H1 (cell line): ENCODE data around the gene AP2A1. TPM values are rescaled to one million over a fixed set of nuclear protein-coding genes. Genes with fewer than 3 reads are reported as not detected.

Experiments used
- CTCF ChIA-PET: fragments of 300-600 bp; sonication (Branson Sonifier 250); formaldehyde crosslinking; loops from one replicate; lab custom pipeline; 2021; ENCODE audit not compliant: partially characterized antibody; lab: Charles Lee
- POLR2A ChIA-PET: fragments of 300-600 bp; sonication (Branson Sonifier 250); formaldehyde crosslinking; loops from one replicate; lab custom pipeline; 2021; ENCODE audit warnings: inconsistent platforms; ENCODE audit not compliant: partially characterized antibody; lab: Charles Lee
- DNase-seq, 2 experiments: peaks; one replicate each; pipeline versions ENCODE4 v3.0.0 to v3.0.0-alpha.2; 2010 to 2022; ENCODE audit warnings: low spot score in 2 of 2, low read depth in 1 of 2, mixed read lengths in 1 of 2
- FAIRE-seq: peaks from 2 replicates; lab custom pipeline; 2011; peaks lifted over from hg19 to GRCh38; lab: Jason Lieb, UNC
- H2AFZ ChIP-seq: 2 replicates; pipeline ENCODE4 v1.8.1; 2012; ENCODE audit warnings: low read length, inconsistent platforms
- H2AK5ac ChIP-seq: 2 replicates; pipeline ENCODE4 v1.6.1; 2013; ENCODE audit warnings: low read depth, low read length
- H2BK120ac ChIP-seq: replicated peaks from 2 replicates; pipeline ENCODE3; 2013; ENCODE audit warnings: low read depth, low read length, inconsistent platforms
- H2BK12ac ChIP-seq: 2 replicates; pipeline ENCODE4 v1.6.1; 2013; ENCODE audit warnings: low read depth, low read length
- H2BK15ac ChIP-seq: 2 replicates; pipeline ENCODE4 v1.6.1; 2013; ENCODE audit warnings: low read length
- H2BK20ac ChIP-seq: 2 replicates; pipeline ENCODE4 v1.6.1; 2013; ENCODE audit warnings: low read length
- H2BK5ac ChIP-seq: 2 replicates; pipeline ENCODE4 v1.6.1; 2013; ENCODE audit warnings: low read depth, low read length
- H3K14ac ChIP-seq: 2 replicates; pipeline ENCODE4 v1.6.1; 2013; ENCODE audit warnings: inconsistent platforms; ENCODE audit not compliant: insufficient read length
- H3K18ac ChIP-seq: 2 replicates; pipeline ENCODE4 v1.6.1; 2013; ENCODE audit warnings: low read length; ENCODE audit errors: extremely low read depth
- H3K23ac ChIP-seq: 2 replicates; pipeline ENCODE4 v1.6.1; 2013; ENCODE audit warnings: inconsistent platforms; ENCODE audit not compliant: insufficient read length
- H3K23me2 ChIP-seq: 2 replicates; pipeline ENCODE4 v1.6.1; 2013; ENCODE audit warnings: low read depth, low read length
- H3K27ac ChIP-seq: 2 replicates; pipeline ENCODE4 v1.6.1; 2011; ENCODE audit warnings: low read depth, low read length, inconsistent platforms
- H3K27me3 ChIP-seq, 4 experiments: replicated peaks in 1 of 4; 1 replicate in 1 of 4; 2 replicates in 3 of 4; pipeline versions ENCODE4 v1.6.1 to v1.8.1; 2011 to 2013; ENCODE audit warnings: low read length in 3 of 4, mild to moderate bottlenecking in 3 of 4, inconsistent platforms in 2 of 4, mixed read lengths in 2 of 4, moderate library complexity in 1 of 4; ENCODE audit not compliant: control insufficient read depth in 3 of 4, insufficient read depth in 3 of 4; ENCODE audit errors: extremely low read depth in 1 of 4
- H3K36me3 ChIP-seq, 4 experiments: 2 replicates each; pipeline versions ENCODE4 v1.6.1 to v1.8.1; 2011 to 2013; ENCODE audit warnings: mild to moderate bottlenecking in 4 of 4, low read length in 3 of 4, moderate library complexity in 2 of 4, control low read depth in 1 of 4, inconsistent platforms in 1 of 4; ENCODE audit not compliant: insufficient read depth in 4 of 4, control insufficient read depth in 2 of 4
- H3K4ac ChIP-seq: replicated peaks from 2 replicates; pipeline ENCODE3; 2013; ENCODE audit warnings: low read length, low read depth, mixed read lengths, inconsistent platforms; ENCODE audit not compliant: insufficient read length
- H3K4me1 ChIP-seq, 4 experiments: replicated peaks in 1 of 4; 1 replicate in 1 of 4; 2 replicates in 3 of 4; pipeline versions ENCODE4 v1.6.1 to v1.8.1; 2011 to 2013; ENCODE audit warnings: low read length in 3 of 4, inconsistent platforms in 2 of 4, mixed read lengths in 1 of 4; ENCODE audit not compliant: insufficient read depth in 4 of 4, control insufficient read depth in 3 of 4
- H3K4me2 ChIP-seq, 2 experiments: 2 replicates each; pipeline versions ENCODE4 v1.6.1 to v1.8.1; 2011 to 2013; ENCODE audit warnings: low read depth in 2 of 2, low read length in 2 of 2, control low read depth in 1 of 2, inconsistent platforms in 1 of 2, mild to moderate bottlenecking in 1 of 2; ENCODE audit not compliant: insufficient read depth in 1 of 2
- H3K4me3 ChIP-seq, 4 experiments: fragments of 200-600, 300-600 bp in 1 of 4; sonication (generic), shearing (Covaris generic), sonication (Bioruptor Twin) in 1 of 4; 2 replicates each; pipeline versions ENCODE4 v1.5.1 to v1.8.1; 2011 to 2016; ENCODE audit warnings: low read length in 4 of 4, low read depth in 3 of 4, control low read depth in 2 of 4, inconsistent platforms in 2 of 4, mild to moderate bottlenecking in 2 of 4, mixed read lengths in 1 of 4, moderate library complexity in 1 of 4; ENCODE audit not compliant: insufficient read depth in 2 of 4; ENCODE audit errors: extremely low read depth in 1 of 4
- H3K56ac ChIP-seq: replicated peaks from 2 replicates; pipeline ENCODE3; 2013; ENCODE audit warnings: low read depth, mild to moderate bottlenecking, mixed read lengths, low read length, inconsistent platforms; ENCODE audit not compliant: insufficient read length
- H3K79me1 ChIP-seq: 2 replicates; pipeline ENCODE4 v1.6.1; 2013; ENCODE audit warnings: low read depth, low read length, control low read depth
- H3K79me2 ChIP-seq, 2 experiments: 2 replicates each; pipeline versions ENCODE4 v1.6.1 to v1.8.1; 2012 to 2013; ENCODE audit warnings: low read length in 2 of 2, mild to moderate bottlenecking in 2 of 2, inconsistent platforms in 1 of 2; ENCODE audit not compliant: insufficient read depth in 2 of 2, control insufficient read depth in 1 of 2
- H3K9ac ChIP-seq, 4 experiments: replicated peaks in 1 of 4; 1 replicate in 1 of 4; 2 replicates in 3 of 4; pipeline versions ENCODE4 v1.6.1 to v1.8.1; 2011 to 2013; ENCODE audit warnings: low read depth in 3 of 4, low read length in 3 of 4, control low read depth in 2 of 4, mild to moderate bottlenecking in 2 of 4, moderate library complexity in 2 of 4, inconsistent platforms in 1 of 4; ENCODE audit errors: extremely low read depth in 1 of 4
- H3K9me3 ChIP-seq, 2 experiments: 2 replicates each; pipeline versions ENCODE4 v1.6.1 to v1.8.1; 2012 to 2013; ENCODE audit warnings: mild to moderate bottlenecking in 2 of 2, moderate library complexity in 2 of 2, control low read depth in 1 of 2, inconsistent platforms in 1 of 2, low read depth in 1 of 2, low read length in 1 of 2, mixed read lengths in 1 of 2; ENCODE audit not compliant: insufficient read depth in 2 of 2
- H4K20me1 ChIP-seq, 2 experiments: replicated peaks in 1 of 2; 2 replicates each; pipeline versions ENCODE3 to v1.8.1; 2011 to 2013; ENCODE audit warnings: inconsistent platforms in 2 of 2, low read length in 2 of 2, mild to moderate bottlenecking in 1 of 2; ENCODE audit not compliant: insufficient read depth in 2 of 2, control insufficient read depth in 1 of 2
- H4K5ac ChIP-seq: 2 replicates; pipeline ENCODE4 v1.6.1; 2013; ENCODE audit warnings: low read length, low read depth, mixed read lengths, inconsistent platforms; ENCODE audit not compliant: insufficient read length
- H4K8ac ChIP-seq: 2 replicates; pipeline ENCODE4 v1.8.0; 2013; ENCODE audit warnings: mild to moderate bottlenecking, moderate library complexity, low read length, inconsistent platforms; ENCODE audit not compliant: insufficient read depth; ENCODE audit errors: extremely low read depth
- H4K91ac ChIP-seq: replicated peaks from 2 replicates; pipeline ENCODE3; 2013; ENCODE audit warnings: low read length, mixed read lengths, inconsistent platforms; ENCODE audit not compliant: insufficient read length
- SIN3A ChIP-seq, 2 experiments: IDR thresholded peaks in 1 of 2; conservative IDR thresholded peaks in 1 of 2; 2 replicates each; pipeline ENCODE4 v1.6.1; 2011 to 2012; ENCODE audit warnings: low read length in 2 of 2, improper control_type of control experiment in 1 of 2, low read depth in 1 of 2, mild to moderate bottlenecking in 1 of 2
- WGBS, 2 experiments: shearing (Covaris generic) in 1 of 2; methylation state at CpG; one replicate each; pipeline versions ENCODE4 v1.1.6 to v1.1.7; 2013 to 2015; ENCODE audit warnings: low lambda C conversion rate in 2 of 2, mixed read lengths in 2 of 2, inconsistent platforms in 1 of 2, low coverage in 1 of 2, missing lambda C conversion rate in 1 of 2; ENCODE audit not compliant: insufficient replicate concordance in 2 of 2, insufficient coverage in 1 of 2, insufficient read length in 1 of 2; ENCODE audit errors: extremely low coverage in 1 of 2, missing lambda C conversion rate in 1 of 2; 5-methylcytosine and 5-hydroxymethylcytosine counted together
- polyA plus RNA-seq, 7 experiments: library from polyadenylated mRNA; depleted of rRNA in 3 of 7; stranded (reverse) in 5 of 7; unstranded in 2 of 7; fragments of >200 nt in 5 of 7; fragments of 200-250 nt in 2 of 7; gene quantifications; 1 replicate in 5 of 7; 2 replicates in 1 of 7; 4 replicates in 1 of 7; pipeline versions ENCODE4 v1.2.1 to v1.2.3, GENCODE V29; 2011 to 2013; ENCODE audit warnings: missing spikeins in 2 of 7, mixed read lengths in 2 of 7
- total RNA-seq: library from RNA; stranded (reverse); fragmentation: NEBNext Ultra II Directional; extraction: Animal tissue kit (Norgen Biotek cat#: 25700); gene quantifications from 2 replicates; pipeline ENCODE4 v1.2.1, GENCODE V29; 2021

The AP2A1 gene
- total and polyA plus RNA-seq, 2 of the 8 experiments (the other 6 are each of a cell fraction or from before 2014, with no cell fraction given), result 105 to 106 TPM

- Histone ChIP-seq H3K4me3 (no peak overlapping the region), H3K4me2 (no peak overlapping the region), H2BK20ac (no peak overlapping the region), H4K8ac (no peak overlapping the region), H2BK5ac (no peak overlapping the region), H2BK15ac (no peak overlapping the region), H3K79me2 (peaks cover 0 to 30% of the 10 kb centered on the region in 2 experiments; a peak in 3 of 4 replicates), H3K14ac (no peak overlapping the region), H3K23ac (no peak overlapping the region), H3K4ac (no peak overlapping the region), H4K20me1 (peaks cover 8 to 18% of the 10 kb centered on the region in 2 experiments), H3K23me2 (no peaks in the 10 kb centered on the region), H3K18ac (no peak overlapping the region), H3K4me1 (no peaks in the 10 kb centered on the region), H3K9me3 (no peaks in the 10 kb centered on the region), H2BK12ac (no peak overlapping the region), H2BK120ac (no peak overlapping the region), H4K91ac (no peak overlapping the region), H2AK5ac (no peak overlapping the region), H3K56ac (no peak overlapping the region), H3K27me3 (no peaks in the 10 kb centered on the region), H3K79me1 (peaks cover 16% of the 10 kb centered on the region), H3K36me3 (peaks cover 0 to 13% (median 4%) of the 10 kb centered on the region in 4 experiments; a peak in 5 of 8 replicates), H3K9ac (no peak overlapping the region), H2AFZ (no peak overlapping the region), H4K5ac (no peak overlapping the region), H3K27ac (no peak overlapping the region)
- DNase-seq (no peak), FAIRE-seq (no peak)
- CTCF ChIA-PET, result interaction anchor here (0.6 to 1.9 kb wide), 3 partner anchors 14 to 144 kb away, joined by 3 to 4 read pairs (median 3); no protein-coding TSS in a partner anchor
- 86% methylated on average over 6 of the region's 6 CpGs; no CpG with 5 or more reads in 1 of the 2 experiments for WGBS, 2 experiments
- POLR2A ChIA-PET, result interaction anchor here (0.6 to 3.1 kb wide), 5 partner anchors 11 to 215 kb away, joined by 3 to 10 read pairs (median 4); partner anchors contain the start of gene FUZ
- no peak for TF ChIP-seq SIN3A (conservative IDR thresholded peaks at IDR 0.05 in 1 of 2, IDR thresholded peaks at IDR 0.05 in 1 of 2; ENCODE audit: low read depth in 1 of 2, low read length in 2 of 2)
These were observed 57.9 kb downstream of the AP2A1 start for GRCh38 chr19:49824662-49825061.
